ENCODE results near the gene TLR10.

Gene TLR10

DNA sequence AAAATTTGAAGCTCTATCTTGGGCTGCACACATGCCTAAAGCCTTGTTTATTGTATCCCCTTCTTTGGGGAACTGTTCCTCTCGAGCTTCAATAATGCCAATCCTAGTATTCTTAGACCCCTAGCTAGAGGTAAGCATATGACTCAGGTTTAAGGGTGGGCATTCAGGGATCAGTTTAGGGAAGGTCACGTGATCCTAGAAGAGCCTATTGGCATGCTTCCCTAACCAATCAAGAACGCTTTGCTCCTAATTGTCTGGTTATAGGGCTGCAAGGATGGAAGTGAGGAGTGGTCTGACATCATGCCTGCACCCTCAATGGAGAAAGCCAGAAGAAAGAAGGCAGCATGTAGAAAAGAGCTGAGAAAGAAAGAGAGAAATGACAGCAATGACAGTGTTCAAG, 46.9 kb downstream of the TLR10 start:
- no peak overlapping the region for H3K27ac ChIP-seq (ENCODE audit: low read depth, low read length)
- no peak overlapping the region for H4K91ac ChIP-seq (ENCODE audit: low read depth, low read length)
- no peak overlapping the region for H2BK120ac ChIP-seq (ENCODE audit: insufficient read depth, low read length, poor library complexity)
- no peaks in the 10 kb centered on the region for H3K4me1 ChIP-seq (ENCODE audit: control insufficient read depth in 1 of 2, insufficient read depth in 2 of 2, low read length in 2 of 2)
- no peak overlapping the region for H2AK5ac ChIP-seq (ENCODE audit: low read length)
- H3K9me3 ChIP-seq (ENCODE audit: insufficient read depth, low read depth, low read length): peaks cover 13% of the 10 kb centered on the region
- H3K79me2 ChIP-seq (ENCODE audit: control insufficient read depth, insufficient read depth, low read length, poor library complexity): no peaks in the 10 kb centered on the region
- H2BK12ac ChIP-seq (ENCODE audit: low read length): no peak overlapping the region
- H2AFZ ChIP-seq (ENCODE audit: insufficient read depth, low read length, poor library complexity): no peak overlapping the region
- WGBS (ENCODE audit: extremely low coverage, insufficient coverage, insufficient read length): no CpG with 5 or more reads among the region's 3 CpGs
- H4K12ac ChIP-seq (ENCODE audit: low read depth, low read length): no peak overlapping the region
- H3K4me2 ChIP-seq (ENCODE audit: low read length): no peak overlapping the region
- no peak overlapping the region for H3K4ac ChIP-seq (ENCODE audit: low read depth, low read length)
- no peak for DNase-seq
- no peaks in the 10 kb centered on the region for H3K27me3 ChIP-seq (ENCODE audit: insufficient read depth, low read length)
- no peak overlapping the region for H3K23ac ChIP-seq (ENCODE audit: low read length)
- no peak overlapping the region for H3K14ac ChIP-seq (ENCODE audit: low read length)
- no peak overlapping the region for H3K4me3 ChIP-seq (ENCODE audit: low read depth, low read length)
- H3K36me3 ChIP-seq (ENCODE audit: control insufficient read depth in 1 of 2, insufficient read depth in 2 of 2, low read length in 2 of 2): no peaks in the 10 kb centered on the region
- H3K79me1 ChIP-seq (ENCODE audit: low read length): no peaks in the 10 kb centered on the region
- H3K18ac ChIP-seq (ENCODE audit: low read length): no peak overlapping the region
- H4K8ac ChIP-seq (ENCODE audit: low read depth, low read length): no peak overlapping the region
- H3K9ac ChIP-seq (ENCODE audit: low read length): no peak overlapping the region
- H2BK5ac ChIP-seq (ENCODE audit: low read depth, low read length, poor library complexity): no peak overlapping the region

DNA sequence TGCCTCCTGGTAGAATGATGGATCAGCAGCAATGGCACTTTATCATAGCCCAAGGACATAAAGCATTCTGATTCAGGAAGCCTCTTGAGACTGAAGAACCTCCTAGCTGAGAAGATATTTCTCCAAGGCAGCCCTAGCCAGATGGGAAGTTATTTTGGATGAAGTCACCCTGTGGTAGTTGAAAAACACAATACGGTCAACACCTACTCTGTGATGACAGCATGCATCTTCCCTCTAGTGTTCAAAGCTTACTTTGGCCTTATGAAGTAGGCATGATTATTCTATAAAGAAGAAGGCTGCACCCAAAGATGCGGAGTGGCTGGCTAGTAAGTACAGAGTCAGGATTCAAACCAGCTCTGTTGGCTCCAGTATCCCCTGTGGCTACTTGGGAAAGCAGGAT, 47.9 kb downstream of the TLR10 start:
- Histone ChIP-seq H2BK120ac (ENCODE audit: insufficient read depth, low read length, poor library complexity) (no peak overlapping the region), H3K4me1 (ENCODE audit: control insufficient read depth in 1 of 2, insufficient read depth in 2 of 2, low read length in 2 of 2) (no peaks in the 10 kb centered on the region), H2AFZ (ENCODE audit: insufficient read depth, low read length, poor library complexity) (no peak overlapping the region), H3K27ac (ENCODE audit: low read depth, low read length) (no peak overlapping the region), H3K4me3 (ENCODE audit: low read depth, low read length) (no peak overlapping the region), H3K4ac (ENCODE audit: low read depth, low read length) (no peak overlapping the region), H3K9ac (ENCODE audit: low read length) (no peak overlapping the region), H3K23ac (ENCODE audit: low read length) (no peak overlapping the region), H2BK5ac (ENCODE audit: low read depth, low read length, poor library complexity) (no peak overlapping the region), H4K12ac (ENCODE audit: low read depth, low read length) (no peak overlapping the region), H3K27me3 (ENCODE audit: insufficient read depth, low read length) (no peaks in the 10 kb centered on the region), H3K4me2 (ENCODE audit: low read length) (no peak overlapping the region), H3K9me3 (ENCODE audit: insufficient read depth, low read depth, low read length) (peaks cover 13% of the 10 kb centered on the region), H2BK12ac (ENCODE audit: low read length) (no peak overlapping the region), H3K14ac (ENCODE audit: low read length) (no peak overlapping the region), H3K79me2 (ENCODE audit: control insufficient read depth, insufficient read depth, low read length, poor library complexity) (no peaks in the 10 kb centered on the region), H3K79me1 (ENCODE audit: low read length) (no peaks in the 10 kb centered on the region), H3K36me3 (ENCODE audit: control insufficient read depth in 1 of 2, insufficient read depth in 2 of 2, low read length in 2 of 2) (no peaks in the 10 kb centered on the region), H2AK5ac (ENCODE audit: low read length) (no peak overlapping the region), H4K8ac (ENCODE audit: low read depth, low read length) (no peak overlapping the region), H3K18ac (ENCODE audit: low read length) (no peak overlapping the region), H4K91ac (ENCODE audit: low read depth, low read length) (no peak overlapping the region)
- WGBS (ENCODE audit: extremely low coverage, insufficient coverage, insufficient read length): no CpG with 5 or more reads among the region's 2 CpGs
- no peak for DNase-seq

GRCh38 chr4:38734446-38734845, 48.3 kb downstream of the TLR10 start:
- no peaks in the 10 kb centered on the region for H3K27me3 ChIP-seq (ENCODE audit: insufficient read depth, low read length)
- no peaks in the 10 kb centered on the region for H3K79me1 ChIP-seq (ENCODE audit: low read length)
- H4K8ac ChIP-seq (ENCODE audit: low read depth, low read length): no peak overlapping the region
- no peak overlapping the region for H3K9ac ChIP-seq (ENCODE audit: low read length)
- no peak overlapping the region for H3K27ac ChIP-seq (ENCODE audit: low read depth, low read length)
- H4K12ac ChIP-seq (ENCODE audit: low read depth, low read length): no peak overlapping the region
- no peak for DNase-seq
- no peak overlapping the region for H2BK5ac ChIP-seq (ENCODE audit: low read depth, low read length, poor library complexity)
- H3K14ac ChIP-seq (ENCODE audit: low read length): no peak overlapping the region
- H3K4me1 ChIP-seq (ENCODE audit: control insufficient read depth in 1 of 2, insufficient read depth in 2 of 2, low read length in 2 of 2): no peaks in the 10 kb centered on the region
- no peaks in the 10 kb centered on the region for H3K36me3 ChIP-seq (ENCODE audit: control insufficient read depth in 1 of 2, insufficient read depth in 2 of 2, low read length in 2 of 2)
- no CpG with 5 or more reads among the region's 5 CpGs for WGBS (ENCODE audit: extremely low coverage, insufficient coverage, insufficient read length)
- H3K23ac ChIP-seq (ENCODE audit: low read length): no peak overlapping the region
- H3K9me3 ChIP-seq (ENCODE audit: insufficient read depth, low read depth, low read length): peaks cover 13% of the 10 kb centered on the region
- no peak overlapping the region for H2AFZ ChIP-seq (ENCODE audit: insufficient read depth, low read length, poor library complexity)
- no peak overlapping the region for H3K4ac ChIP-seq (ENCODE audit: low read depth, low read length)
- no peak overlapping the region for H2BK120ac ChIP-seq (ENCODE audit: insufficient read depth, low read length, poor library complexity)
- no peak overlapping the region for H3K18ac ChIP-seq (ENCODE audit: low read length)
- H3K4me3 ChIP-seq (ENCODE audit: low read depth, low read length): no peak overlapping the region
- H3K4me2 ChIP-seq (ENCODE audit: low read length): no peak overlapping the region
- no peak overlapping the region for H2AK5ac ChIP-seq (ENCODE audit: low read length)
- H2BK12ac ChIP-seq (ENCODE audit: low read length): no peak overlapping the region
- H4K91ac ChIP-seq (ENCODE audit: low read depth, low read length): no peak overlapping the region
- H3K79me2 ChIP-seq (ENCODE audit: control insufficient read depth, insufficient read depth, low read length, poor library complexity): no peaks in the 10 kb centered on the region

- Histone ChIP-seq H3K23ac (ENCODE audit: low read length) (no peak overlapping the region), H3K9ac (ENCODE audit: low read length) (no peak overlapping the region), H2BK5ac (ENCODE audit: low read depth, low read length, poor library complexity) (no peak overlapping the region), H3K36me3 (ENCODE audit: control insufficient read depth in 1 of 2, insufficient read depth in 2 of 2, low read length in 2 of 2) (no peaks in the 10 kb centered on the region), H3K27me3 (ENCODE audit: insufficient read depth, low read length) (no peaks in the 10 kb centered on the region), H2BK12ac (ENCODE audit: low read length) (no peak overlapping the region), H3K4me2 (ENCODE audit: low read length) (no peak overlapping the region), H3K79me2 (ENCODE audit: control insufficient read depth, insufficient read depth, low read length, poor library complexity) (no peaks in the 10 kb centered on the region), H3K14ac (ENCODE audit: low read length) (no peak overlapping the region), H3K79me1 (ENCODE audit: low read length) (no peaks in the 10 kb centered on the region), H2AK5ac (ENCODE audit: low read length) (no peak overlapping the region), H2AFZ (ENCODE audit: insufficient read depth, low read length, poor library complexity) (no peak overlapping the region), H3K18ac (ENCODE audit: low read length) (no peak overlapping the region), H2BK120ac (ENCODE audit: insufficient read depth, low read length, poor library complexity) (no peak overlapping the region), H3K4me3 (ENCODE audit: low read depth, low read length) (peak overlapping the region; percentile 64), H4K12ac (ENCODE audit: low read depth, low read length) (no peak overlapping the region), H3K27ac (ENCODE audit: low read depth, low read length) (no peak overlapping the region), H4K8ac (ENCODE audit: low read depth, low read length) (no peak overlapping the region), H3K4me1 (ENCODE audit: control insufficient read depth in 1 of 2, insufficient read depth in 2 of 2, low read length in 2 of 2) (no peaks in the 10 kb centered on the region), H3K9me3 (ENCODE audit: insufficient read depth, low read depth, low read length) (peaks cover 13% of the 10 kb centered on the region), H3K4ac (ENCODE audit: low read depth, low read length) (no peak overlapping the region), H4K91ac (ENCODE audit: low read depth, low read length) (no peak overlapping the region)
- DNase-seq: no peak
- WGBS (ENCODE audit: extremely low coverage, insufficient coverage, insufficient read length): no CpG with 5 or more reads among the region's 2 CpGs
Measured at GRCh38 chr4:38733663-38734062, 49.1 kb downstream of the TLR10 start.
